HG03039 (cell line): ENCODE data around the gene PRODH.
"Not testable (repeated sequence)": the region's sequence is repeated elsewhere in the genome, so short reads cannot be mapped to it uniquely, and the experiment has no call there.

Source experiments
- ATAC-seq: cut with Tn5 transposase; IDR thresholded peaks from one replicate; pipeline ENCODE4 v1.9.1; 2021; ENCODE audit warnings: mild to moderate bottlenecking, moderate library complexity; ENCODE audit not compliant: unreplicated experiment

Gene PRODH

GRCh38 chr22:18954990-18955571, 19.0 kb upstream of the PRODH start:
- ATAC-seq, result no peak

GRCh38 chr22:18954303-18954989, 18.4 kb upstream of the PRODH start:
- not testable (repeated sequence) for ATAC-seq

GRCh38 chr22:18953128-18953527, 17.0 kb upstream of the PRODH start:
- not testable (repeated sequence) for ATAC-seq

GRCh38 chr22:18952022-18952421, 15.9 kb upstream of the PRODH start:
- ATAC-seq, result no peak

GRCh38 chr22:18950141-18950540, 14.0 kb upstream of the PRODH start:
- no peak for ATAC-seq

- ATAC-seq, result no peak
Observed at GRCh38 chr22:18947905-18948304, 11.8 kb upstream of the PRODH start.

- not testable (repeated sequence) for ATAC-seq
Observed at GRCh38 chr22:18947105-18947504, 11.0 kb upstream of the PRODH start.

GRCh38 chr22:18938691-18939090, 2.6 kb upstream of the PRODH start:
- ATAC-seq, result not testable (repeated sequence)

GRCh38 chr22:18934688-18935087, 1.4 kb downstream of the PRODH start:
- ATAC-seq, result not testable (repeated sequence)

- ATAC-seq, result no peak
Observed at GRCh38 chr22:18933914-18934313, 2.2 kb downstream of the PRODH start.

GRCh38 chr22:18931905-18932652, 4.0 kb downstream of the PRODH start:
- no peak for ATAC-seq

GRCh38 chr22:18929459-18929858, 6.6 kb downstream of the PRODH start:
- no peak for ATAC-seq

- ATAC-seq, result no peak
Observed at GRCh38 chr22:18927573-18927972, 8.5 kb downstream of the PRODH start.

- no peak for ATAC-seq
Observed at GRCh38 chr22:18927020-18927419, 9.1 kb downstream of the PRODH start.

- no peak for ATAC-seq
Observed at GRCh38 chr22:18925368-18926064, 10.6 kb downstream of the PRODH start.

- ATAC-seq, result not testable (repeated sequence)
Observed at GRCh38 chr22:18920257-18920902, 15.7 kb downstream of the PRODH start.

- not testable (repeated sequence) for ATAC-seq
Observed at GRCh38 chr22:18917818-18918217, 18.3 kb downstream of the PRODH start.

GRCh38 chr22:18915550-18915949, 20.5 kb downstream of the PRODH start:
- not testable (repeated sequence) for ATAC-seq

- not testable (repeated sequence) for ATAC-seq
Observed at GRCh38 chr22:18914558-18914957, 21.5 kb downstream of the PRODH start.

GRCh38 chr22:18912264-18912946, 23.7 kb downstream of the PRODH start:
- ATAC-seq, result not testable (repeated sequence)
